Measurements from ENCODE around the gene PLEKHM2.

PLEKHM2 gene

DNA sequence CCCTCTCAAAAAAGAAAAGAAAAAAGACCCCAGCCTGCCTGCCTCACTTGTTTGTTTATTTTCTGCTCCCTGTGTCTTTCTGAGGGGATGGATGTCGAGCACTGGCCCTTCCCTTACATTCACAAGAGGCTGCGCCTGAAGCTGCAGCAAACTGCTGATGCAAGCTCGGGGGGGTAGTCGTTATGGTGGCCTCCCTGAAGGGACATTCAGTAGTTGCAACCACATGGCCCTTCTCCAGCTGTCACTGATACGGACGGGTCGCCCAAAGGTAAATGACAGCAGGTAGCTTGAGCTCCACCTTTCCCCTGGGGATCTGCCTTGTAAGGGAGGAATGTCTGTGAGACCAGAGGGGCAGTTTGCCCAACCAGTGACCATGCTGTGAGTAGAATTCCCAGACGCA, 17.7 kb downstream of the PLEKHM2 start:
- no peak for DNase-seq (ENCODE audit: low read depth)

DNA sequence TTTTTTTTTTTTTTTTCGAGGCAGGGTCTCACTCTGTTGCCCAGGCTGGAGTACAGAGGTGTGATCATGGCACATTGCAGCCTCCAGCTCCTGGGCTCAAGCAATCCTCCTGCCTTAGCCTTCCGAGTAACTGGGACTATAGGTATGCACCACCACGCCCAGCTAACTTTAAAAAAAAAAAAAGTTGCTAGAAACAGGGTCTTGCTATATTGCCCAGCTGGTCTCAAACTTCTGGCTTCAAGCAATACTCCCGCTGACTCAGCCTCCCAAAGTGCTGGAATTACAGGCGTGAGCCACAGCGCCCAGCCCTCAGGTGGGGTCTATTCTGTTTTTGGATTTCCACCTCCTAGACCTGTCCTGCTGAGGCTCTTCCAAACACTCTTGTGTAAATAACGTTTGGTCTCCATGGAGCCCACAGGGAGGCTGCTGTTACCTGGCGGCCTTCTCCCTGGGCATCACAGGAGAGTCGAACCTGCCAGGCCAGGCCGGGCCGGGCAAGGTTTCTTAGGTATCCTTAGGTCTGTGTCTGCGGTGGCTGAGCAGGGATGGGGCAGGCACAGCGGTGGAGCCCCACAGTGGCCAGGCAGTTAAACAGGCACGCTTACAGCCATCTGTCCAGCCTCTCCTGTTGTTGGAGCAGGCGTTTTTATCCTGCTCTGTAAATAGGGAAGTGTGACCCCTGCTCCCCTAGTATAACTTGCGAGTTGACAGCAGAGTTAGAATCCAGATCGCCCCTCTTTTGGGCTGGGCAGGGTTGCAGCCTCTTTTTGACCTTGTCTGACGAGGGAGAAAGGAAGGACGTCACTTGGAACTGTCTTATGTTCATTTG, 18.8 kb downstream of the PLEKHM2 start:
- peak; percentile 24 for DNase-seq (ENCODE audit: low read depth)

DNA sequence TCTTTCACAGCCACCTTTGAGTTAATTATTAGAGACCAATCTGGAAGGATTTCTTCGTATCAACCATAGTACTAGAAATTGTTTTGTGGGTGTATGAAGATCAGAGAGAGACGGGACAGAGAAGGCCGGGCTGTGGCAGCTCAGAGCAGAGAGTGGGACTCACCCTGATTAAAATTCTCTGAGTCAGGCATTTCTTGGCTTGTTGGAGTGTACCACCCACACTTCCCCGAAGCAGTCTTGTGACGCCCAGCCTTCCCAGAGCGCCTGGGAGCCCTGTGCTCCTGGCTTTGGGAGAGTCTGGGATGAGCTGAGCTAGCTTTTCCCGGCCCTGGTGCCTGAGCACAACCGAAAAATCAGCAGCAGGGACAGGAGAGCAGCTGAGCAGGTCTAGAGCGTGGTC, 19.4 kb downstream of the PLEKHM2 start:
- DNase-seq (ENCODE audit: low read depth) = peak; percentile 82

DNA sequence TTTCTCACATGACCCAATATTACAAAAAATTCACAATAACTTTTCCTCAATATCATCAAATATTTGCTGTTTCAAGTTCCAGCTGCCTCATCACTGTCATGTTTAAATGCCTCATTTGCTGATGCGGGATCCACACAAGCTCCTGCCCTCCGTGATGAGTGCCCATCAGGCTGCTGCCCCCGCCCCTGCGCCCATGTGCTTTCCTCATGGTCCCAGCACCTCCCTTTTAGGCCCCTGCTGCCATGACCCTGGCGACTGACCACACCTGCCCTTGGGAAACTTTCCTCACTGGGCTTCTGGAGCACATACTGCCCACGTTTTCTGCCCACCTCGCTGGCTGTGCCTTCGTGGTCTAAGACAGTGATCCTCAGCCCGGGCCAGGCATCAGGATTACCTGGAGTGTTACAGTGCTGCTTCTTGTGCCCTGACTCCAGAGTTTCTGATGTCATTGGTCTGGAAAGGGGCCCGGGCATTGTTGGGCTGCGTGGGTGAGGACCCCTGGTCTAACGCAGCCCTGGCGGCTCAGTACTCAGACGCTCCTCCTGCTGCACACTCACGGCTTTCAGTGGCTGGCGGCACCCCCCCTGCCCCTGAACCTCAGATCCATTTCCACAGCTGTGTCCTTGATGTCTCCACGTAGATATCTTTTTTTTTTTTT, 20.5 kb downstream of the PLEKHM2 start:
- no peak for DNase-seq (ENCODE audit: low read depth)

DNA sequence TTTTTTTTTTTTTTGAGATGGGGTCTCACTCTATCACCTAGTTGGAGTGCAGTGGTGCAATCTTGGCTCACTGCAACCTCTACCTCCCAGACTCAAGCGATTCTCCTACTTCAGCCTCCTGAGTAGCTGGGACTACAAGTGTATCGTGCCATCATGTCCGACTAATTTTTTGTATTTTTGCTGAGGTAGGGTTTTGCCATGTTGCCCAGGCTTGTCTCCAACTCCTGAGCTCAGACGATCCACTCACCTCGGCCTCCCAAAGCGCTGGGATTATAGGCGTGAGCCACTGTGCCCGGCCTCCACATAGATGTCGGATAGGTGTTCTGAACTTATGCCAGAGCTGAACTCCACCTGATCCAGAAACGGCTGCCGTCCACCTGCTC, 21.1 kb downstream of the PLEKHM2 start:
- no peak for DNase-seq (ENCODE audit: low read depth)

DNA sequence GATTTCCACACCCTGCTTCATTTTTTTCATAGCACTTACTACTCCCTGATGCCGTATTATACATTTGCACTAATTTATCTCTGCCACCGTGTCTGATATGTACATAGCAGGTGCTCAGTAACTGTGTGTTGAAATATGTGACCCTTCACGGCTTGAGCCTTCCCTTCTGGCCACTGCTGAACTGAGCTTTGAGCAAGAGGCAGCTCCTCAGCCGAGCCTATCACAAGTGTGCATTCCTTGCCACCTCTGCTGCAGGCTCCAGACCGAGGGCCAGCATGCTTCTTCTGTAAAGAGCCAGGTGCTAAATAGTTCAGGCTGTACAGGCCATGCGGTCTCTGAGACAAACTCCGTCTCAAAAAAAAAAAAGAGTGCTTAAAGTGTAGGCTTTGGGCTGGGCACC, 22.6 kb downstream of the PLEKHM2 start:
- no peak for DNase-seq (ENCODE audit: low read depth)

DNA sequence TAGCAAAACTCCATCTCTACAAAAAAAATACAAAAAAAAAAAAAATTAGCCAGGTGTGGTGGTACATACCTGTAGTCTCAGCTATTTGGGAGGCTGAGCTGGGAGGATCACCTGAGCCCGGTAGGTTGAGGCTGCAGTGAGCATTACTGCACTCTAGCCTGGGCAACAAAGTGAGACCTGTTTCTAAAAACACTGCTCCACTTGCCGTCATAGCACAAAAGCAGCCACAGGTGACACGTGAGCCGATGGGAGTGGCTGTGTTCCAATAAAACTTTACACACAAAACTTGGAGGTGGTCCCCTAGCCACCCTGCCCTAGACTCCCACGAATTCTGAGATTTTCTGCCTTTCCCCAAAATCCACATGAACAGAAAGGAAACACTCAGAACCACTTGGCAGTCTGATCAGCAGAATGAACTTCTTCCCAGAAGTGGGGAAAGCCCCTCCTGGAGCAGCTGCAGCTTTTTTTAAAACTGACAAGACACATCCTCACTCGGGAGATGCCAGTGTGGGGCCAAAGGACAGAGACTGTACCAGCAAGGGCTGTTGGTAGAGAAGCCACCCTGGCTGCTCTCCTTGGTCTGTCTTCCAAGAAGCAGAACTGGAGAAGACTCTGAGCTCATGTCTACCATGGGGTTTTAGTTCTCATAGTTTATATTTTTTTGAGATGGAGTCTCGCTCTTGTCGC, 23.3 kb downstream of the PLEKHM2 start:
- DNase-seq (ENCODE audit: low read depth) = no peak

DNA sequence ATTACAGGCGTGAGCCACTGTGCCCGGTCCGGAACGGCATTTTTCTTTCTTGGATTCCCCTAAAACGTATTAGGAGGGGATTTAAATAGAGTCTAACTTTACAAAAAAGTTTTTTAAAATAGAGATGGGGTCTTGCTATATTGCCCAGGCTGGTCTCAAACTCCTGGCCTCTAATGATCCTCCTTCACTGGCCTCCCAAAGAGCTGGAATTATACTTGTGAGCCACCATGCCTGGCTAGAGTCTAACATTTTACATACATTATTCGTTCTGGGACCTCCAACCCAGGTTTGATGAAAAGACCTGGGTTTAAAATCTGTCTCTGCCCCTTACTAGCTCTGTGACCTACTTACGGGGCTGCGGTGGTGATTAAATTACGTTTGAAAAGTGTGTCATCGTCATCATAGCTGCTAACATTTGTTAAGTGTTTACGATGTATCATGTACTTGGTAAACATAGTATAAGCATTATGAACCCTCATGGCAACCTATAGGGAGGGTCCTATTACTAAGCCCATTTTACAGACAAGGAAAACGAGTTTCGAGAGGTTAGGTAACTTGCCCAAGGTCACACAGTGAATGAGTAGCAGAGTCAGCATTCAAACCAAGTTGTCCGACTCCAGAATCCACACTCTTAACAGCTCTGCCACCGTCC, 24.5 kb downstream of the PLEKHM2 start:
- DNase-seq (ENCODE audit: low read depth) = no peak

DNA sequence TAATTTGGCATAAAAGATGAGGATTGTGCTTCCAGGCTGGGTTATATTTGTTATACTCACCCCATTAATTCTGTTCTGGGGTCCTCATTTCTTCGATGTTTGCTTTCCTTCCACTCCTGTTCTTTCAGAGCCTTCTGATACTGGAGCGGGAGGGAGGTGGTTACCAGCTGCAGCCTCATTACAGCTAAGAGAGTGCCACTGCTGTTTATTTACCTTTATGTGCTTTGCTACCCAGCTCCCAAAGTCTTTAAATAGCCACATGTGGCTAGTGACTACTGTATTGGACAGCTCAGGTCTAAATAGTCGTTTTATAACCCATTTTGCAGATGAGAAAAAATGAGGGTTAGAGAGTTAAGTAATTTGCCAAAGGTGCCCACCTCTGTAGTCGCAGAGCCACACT, 25.1 kb downstream of the PLEKHM2 start:
- DNase-seq (ENCODE audit: low read depth) = no peak

DNA sequence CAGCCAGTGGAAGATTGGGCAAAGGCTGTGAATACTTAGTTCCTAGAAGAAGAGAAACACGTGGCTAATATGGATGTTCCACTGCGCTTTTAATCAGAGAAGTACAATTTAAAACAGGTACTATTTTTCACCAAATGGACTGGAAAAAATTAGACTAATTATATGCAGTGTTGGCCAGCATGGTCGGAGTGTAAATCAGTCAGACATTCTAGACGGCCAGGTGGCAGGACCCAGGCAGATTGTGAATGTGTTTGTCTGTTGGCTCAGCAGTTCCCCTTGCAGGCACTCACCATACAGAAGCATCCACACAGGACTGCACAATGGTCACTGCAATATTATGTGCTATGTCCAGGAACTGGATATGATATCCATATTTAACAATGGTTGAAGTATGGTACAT, 28.0 kb downstream of the PLEKHM2 start:
- no peak for DNase-seq (ENCODE audit: low read depth)

DNA sequence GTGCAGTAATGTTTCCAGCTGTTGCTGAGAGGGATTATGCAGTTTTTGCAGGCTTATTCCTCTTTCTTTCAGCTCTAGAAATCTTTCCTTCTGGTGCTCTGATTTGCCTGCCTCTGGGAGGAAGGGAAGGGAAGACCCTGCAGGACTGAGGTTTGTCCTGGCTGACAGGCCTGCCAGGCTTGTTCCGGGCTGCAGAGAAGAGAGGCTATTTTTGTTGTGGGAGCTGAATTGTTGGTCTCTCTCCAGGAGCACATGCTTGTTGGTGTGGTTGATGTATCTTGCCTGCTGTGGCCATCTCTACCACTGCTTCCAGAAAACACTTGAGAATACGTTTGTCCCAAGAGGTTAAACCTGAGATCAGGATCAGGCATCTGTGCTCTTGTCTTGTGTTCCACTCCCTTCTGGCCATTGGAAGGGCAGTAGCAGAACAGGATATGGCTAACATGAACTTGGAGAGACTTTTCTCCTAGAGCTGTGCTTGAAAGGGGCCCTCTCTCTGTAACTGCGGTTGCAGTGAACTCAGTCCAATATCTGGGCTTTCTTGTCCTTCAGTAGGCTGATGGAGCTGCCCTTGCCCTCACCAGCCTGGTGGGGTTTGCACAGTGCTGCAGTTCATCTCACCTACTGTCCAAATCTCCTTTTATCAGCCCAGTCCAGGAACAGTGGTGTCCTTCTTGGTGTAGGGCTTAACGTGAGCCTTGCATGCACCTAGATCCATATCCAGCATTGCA, 30.5 kb downstream of the PLEKHM2 start:
- DNase-seq (ENCODE audit: low read depth) = no peak

DNA sequence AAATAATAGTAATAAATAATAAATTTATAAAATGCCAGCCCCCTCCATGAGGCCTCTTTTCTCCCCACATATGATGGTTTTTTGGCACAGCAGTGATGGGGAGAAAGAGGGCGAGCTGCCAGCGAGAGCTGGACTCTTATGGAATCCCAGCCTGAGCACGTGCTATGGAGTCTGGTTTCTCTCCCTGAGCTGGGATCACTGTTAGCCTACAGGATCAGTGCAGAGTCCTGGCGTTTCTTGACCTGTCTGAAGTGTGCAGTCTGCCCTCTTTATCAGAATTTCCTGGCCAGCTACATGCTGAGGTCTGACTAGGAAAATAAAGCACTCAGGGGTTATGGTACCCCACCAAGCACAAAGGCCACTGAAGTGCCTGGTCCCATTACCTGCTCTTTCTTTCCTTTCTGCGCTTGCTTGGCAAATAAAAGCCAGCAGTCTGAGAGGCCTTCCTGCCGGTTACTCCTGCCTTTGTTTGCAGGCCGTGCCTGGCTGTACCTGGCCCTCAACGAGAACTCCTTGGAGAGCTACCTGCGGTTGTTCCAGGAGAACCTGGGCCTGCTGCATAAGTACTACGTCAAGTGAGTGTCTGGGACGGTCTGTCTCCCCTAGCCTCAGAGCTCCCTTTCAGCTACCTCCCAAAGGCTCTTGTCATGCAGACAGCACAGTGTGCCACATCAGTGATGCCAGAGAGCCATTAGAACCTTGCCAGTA, 33.5 kb downstream of the PLEKHM2 start:
- DNase-seq (ENCODE audit: low read depth) = no peak

DNA sequence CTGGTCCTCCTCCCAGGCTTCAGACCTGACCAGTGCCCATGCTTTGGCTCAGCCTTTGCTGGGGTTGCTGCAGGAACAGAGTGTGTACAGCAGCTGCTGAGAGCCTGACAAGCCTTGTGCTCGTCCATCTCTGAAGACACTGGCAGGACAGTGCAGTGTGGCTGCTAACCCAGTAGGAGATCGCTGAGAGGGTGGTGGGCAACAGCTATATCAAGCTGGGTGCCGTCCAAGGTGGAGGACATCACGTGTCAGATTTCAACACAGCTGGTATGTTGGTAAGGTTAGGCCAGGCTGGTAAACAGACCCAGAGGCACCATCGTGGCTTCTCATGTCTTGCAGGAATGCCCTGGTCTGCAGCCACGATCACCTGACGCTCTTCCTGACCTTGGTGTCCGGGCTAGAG, 34.1 kb downstream of the PLEKHM2 start:
- no peak for DNase-seq (ENCODE audit: low read depth)

DNA sequence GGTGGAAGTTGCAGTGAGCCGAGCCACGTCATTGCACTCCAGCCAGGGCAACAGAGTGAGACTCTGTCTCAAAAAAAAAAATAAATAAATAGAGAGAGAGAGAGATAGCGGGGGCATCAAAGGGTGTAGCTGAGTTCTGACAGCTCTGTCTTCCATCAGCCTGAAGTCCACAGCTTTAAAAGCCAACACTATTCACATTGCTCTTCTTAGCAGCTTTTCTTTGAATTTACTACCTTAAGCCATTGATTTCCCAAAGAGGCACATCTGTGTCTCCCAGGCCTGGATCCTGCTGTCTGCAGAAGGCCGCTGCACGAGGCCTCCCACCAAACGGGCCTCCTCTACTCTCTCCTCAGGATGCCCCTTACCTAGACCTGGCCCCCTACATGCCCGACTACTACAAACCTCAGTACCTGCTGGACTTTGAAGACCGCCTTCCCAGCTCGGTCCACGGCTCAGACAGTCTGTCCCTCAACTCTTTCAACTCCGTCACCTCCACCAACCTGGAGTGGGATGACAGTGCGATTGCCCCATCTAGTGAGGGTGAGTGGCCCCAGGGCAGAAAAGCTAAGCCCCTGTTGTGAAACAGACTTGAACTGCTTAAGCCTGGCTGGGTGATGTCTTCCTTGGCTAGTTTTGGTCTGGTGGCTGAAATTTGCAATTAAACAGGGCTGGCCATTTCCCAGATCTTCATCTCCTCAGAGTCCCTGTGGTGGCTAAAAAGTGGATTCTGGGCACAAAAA, 35.4 kb downstream of the PLEKHM2 start:
- DNase-seq (ENCODE audit: low read depth) = no peak

DNA sequence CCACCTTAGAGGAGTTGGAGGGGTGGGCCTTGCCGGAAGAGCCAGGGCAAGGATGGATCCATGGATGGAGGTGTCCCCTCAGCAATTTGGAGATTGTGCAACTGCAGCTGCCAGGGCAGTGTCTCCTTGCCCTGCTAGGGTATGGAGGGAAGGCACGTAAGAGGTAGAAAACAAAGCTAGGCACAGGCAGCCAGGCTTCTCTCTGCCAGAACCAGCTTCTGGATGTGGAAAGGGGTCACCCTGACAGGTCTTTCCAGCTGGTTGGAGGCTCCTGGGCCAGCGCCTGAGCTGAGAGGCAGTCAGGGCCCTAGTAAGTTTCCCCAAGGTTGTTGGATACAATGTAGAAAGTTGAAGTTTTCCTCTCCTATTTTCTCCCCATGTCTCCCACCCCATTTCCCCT, 36.7 kb downstream of the PLEKHM2 start:
- no peak for DNase-seq (ENCODE audit: low read depth)

DNA sequence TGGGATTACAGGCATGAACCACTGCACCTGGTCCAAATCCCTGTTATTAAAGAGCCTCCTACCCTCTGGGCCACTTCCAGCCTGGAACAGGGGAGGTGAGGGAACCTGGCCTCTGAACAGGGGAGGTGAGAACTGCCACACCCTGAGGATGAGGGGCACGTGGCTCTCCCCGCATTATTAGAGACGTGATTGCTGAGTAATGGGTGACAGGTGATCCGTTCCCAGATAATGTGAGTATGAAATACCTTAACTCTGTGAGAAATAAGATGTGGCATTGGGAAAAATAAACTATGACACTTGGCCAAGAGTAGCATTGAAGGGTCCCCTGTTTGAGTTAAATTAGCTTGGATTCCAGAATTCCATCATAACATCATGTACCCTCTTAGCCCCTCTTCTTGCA, 38.3 kb downstream of the PLEKHM2 start:
- DNase-seq (ENCODE audit: low read depth) = no peak

DNA sequence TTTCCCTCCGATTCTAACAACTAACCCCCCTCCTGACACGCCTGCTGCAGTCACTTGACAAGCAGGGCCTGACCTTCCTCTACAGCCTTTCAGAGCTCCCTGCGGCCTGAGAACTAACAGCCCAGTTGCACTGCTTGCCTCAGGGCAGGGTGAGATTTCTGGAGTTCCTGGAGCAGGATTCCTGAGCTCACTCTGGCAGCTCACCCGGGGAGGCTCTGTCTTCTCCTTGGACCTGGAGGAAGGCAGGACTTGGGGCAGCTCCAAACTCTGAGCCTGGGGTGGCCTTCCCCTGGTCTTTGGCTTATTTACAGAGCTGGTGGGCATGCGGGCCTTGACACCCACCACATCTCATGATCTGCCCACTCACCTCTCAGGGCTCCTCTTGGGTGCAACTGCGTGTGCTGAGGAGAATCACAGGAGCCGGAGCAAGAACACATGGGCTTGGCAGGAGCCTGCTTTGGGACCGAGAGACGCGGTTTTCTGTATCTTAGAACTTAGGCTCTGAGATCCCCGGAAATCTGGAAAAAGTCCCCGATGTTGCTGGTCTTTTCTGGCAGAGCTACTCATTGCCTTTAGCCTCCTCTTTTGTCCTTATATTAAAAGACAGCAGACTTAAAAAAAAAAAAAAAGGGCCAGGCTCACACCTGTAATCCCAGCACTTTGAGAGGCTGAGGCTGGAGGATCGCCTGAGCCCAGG, 38.9 kb downstream of the PLEKHM2 start:
- DNase-seq (ENCODE audit: low read depth) = no peak

DNA sequence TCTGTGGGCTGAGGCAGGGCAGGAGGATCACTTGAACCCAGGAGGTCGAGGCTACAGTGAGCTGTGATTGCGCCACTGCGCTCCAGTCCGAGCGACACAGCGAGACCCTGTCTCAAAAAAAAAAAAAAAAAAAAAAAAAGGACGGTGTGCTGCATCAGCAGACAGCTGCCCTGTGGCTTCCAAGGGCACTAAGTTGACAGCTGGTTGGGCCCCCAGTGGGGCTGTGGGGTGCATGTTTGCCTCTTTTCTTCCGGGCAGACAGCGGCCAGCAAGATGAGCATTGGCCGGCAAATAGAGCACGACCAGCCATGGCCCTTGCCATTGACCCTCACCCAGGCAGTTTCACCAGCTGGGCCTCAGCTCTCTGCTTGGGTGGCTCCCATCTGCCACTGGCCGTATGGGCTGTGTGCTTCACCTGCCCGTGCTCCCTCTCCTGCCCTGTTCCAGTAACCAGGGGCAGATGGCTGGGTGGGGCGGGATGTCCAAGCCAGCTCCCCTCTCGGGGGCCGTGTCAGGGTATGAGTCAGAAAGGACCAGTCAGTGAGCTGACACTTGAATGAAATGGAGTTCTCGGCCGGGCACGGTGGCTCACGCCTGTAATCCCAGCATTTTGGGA, 39.6 kb downstream of the PLEKHM2 start:
- DNase-seq (ENCODE audit: low read depth) = no peak

All from ELR (cell line).